Stimulated activated CD4-positive, alpha-beta T cell treated with anti-CD3 and anti-CD28 coated beads, Interleukin-2, amount 100 ng/mL, for 4 hours (primary cell): ENCODE results near the gene RAI1.
A peak's percentile ranks its signal among the peaks of the same experiment; 100 is the strongest.
"Not testable (repeated sequence)": the region's sequence is repeated elsewhere in the genome, so short reads cannot be mapped to it uniquely, and the experiment has no call there.

Experiments used
- DNase-seq: peaks from one replicate; pipeline ENCODE4 v3.0.0-alpha.2; 2020; ENCODE audit warnings: low read depth

The RAI1 gene, protein sequence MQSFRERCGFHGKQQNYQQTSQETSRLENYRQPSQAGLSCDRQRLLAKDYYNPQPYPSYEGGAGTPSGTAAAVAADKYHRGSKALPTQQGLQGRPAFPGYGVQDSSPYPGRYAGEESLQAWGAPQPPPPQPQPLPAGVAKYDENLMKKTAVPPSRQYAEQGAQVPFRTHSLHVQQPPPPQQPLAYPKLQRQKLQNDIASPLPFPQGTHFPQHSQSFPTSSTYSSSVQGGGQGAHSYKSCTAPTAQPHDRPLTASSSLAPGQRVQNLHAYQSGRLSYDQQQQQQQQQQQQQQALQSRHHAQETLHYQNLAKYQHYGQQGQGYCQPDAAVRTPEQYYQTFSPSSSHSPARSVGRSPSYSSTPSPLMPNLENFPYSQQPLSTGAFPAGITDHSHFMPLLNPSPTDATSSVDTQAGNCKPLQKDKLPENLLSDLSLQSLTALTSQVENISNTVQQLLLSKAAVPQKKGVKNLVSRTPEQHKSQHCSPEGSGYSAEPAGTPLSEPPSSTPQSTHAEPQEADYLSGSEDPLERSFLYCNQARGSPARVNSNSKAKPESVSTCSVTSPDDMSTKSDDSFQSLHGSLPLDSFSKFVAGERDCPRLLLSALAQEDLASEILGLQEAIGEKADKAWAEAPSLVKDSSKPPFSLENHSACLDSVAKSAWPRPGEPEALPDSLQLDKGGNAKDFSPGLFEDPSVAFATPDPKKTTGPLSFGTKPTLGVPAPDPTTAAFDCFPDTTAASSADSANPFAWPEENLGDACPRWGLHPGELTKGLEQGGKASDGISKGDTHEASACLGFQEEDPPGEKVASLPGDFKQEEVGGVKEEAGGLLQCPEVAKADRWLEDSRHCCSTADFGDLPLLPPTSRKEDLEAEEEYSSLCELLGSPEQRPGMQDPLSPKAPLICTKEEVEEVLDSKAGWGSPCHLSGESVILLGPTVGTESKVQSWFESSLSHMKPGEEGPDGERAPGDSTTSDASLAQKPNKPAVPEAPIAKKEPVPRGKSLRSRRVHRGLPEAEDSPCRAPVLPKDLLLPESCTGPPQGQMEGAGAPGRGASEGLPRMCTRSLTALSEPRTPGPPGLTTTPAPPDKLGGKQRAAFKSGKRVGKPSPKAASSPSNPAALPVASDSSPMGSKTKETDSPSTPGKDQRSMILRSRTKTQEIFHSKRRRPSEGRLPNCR (N-terminal part only)

DNA sequence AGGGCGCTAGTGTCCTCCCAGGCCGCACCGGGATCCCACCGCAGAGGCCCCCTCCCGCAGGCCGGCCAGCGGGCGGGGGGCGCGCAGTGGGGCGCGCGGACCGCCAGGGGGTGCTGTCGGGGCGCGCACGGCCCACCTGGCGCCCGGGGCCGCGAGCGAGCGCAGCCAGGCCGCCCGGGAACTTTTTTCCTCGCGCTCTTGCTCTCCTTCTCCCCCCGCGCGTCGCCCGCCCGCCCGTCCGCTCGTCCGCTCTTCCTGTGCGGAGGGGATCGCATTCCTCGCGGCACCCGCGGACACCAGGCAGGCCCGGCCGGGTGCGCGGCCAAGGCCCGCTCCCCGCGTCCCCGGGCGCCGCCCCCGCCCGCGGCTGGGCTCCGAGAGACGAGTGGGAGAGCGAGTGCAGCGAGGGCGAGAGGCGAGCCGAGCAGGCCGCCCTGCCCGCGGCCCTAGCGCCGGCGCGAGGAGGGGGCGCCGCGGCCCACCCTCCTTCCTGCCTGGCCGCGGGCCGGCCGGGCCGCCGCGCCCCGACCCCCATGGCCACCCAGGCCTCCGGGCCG lies at the start of gene RAI1:
RAI1 (plus strand) TSS at position 272 of the 557 bp plus-strand sequence. CDS start 111,491 bp downstream, outside the sequence.
- DNase-seq, result peak; percentile 63

DNA sequence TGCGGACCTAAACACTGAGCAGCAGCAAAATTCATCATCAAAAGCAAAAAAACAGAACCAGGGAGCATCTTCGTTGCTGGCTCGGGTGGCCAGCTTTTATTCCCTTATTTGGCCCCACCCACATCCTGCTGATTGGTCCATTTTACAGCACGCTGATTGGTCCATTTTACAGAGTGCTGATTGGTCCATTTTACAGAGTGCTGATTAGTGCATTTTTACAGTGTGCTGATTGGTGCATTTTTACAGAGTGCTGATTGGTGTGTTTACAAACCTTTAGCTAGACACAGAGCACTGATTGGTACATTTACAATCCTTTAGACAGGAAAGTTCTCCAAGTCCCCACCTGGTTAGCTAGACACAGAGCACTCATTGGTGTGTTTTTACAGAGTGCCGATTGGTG lies 48.6 kb upstream of the RAI1 start:
- not testable (repeated sequence) for DNase-seq

GRCh38 chr17:17633310-17633709 lies 47.9 kb upstream of the RAI1 start:
- DNase-seq, result no peak

DNA sequence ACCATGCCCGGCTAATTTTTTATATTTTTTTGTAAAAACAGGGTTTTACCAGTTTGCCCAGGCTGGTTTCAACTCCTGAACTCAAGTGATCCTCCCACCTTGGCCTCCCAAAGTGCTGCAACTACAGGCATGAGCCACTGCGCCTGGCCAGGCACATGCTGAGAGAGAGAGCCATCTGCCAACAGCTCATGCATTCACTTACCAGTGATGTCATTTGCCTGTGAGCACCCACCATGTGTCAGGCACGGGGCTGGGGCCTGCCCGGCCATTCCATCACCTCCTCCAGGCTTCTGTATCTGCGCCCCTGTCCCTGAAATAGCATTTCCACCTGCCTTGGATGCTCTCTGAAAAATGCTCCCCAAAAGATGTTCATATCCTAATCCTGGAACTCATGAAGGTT lies 46.1 kb upstream of the RAI1 start:
- DNase-seq, result no peak

DNA sequence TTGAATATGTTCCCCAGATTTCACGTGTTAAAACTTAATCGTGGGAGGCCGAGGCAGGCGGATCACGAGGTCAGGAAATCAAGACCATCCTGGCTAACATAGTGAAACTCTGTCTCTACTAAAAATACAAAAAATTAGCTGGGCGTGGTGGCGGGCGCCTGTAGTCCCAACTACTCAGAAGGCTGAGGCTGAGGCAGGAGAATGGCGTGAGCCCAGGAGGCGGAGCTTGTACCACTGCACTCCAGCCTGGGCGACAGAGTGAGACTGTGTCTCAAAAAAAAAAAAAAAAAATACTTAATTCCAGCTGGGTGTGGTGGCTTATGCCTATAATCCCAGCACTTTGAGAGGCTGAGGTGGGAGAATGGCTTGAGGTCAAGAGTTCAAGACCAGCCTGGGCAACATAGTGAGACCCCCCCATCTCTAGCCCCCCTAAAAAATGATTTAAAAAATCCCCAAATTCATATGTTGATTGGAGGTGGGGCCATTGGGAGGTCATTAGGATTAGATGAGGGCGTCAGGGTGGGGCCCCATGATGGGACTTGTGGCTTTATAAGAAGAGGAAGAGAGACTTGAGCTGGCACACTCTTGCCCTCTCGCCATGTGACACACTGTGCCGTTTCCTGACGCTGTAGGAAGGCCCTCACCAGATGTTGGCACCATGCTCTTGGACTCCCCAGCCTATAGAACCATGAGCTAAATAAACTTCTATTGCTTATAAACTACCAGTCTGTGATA lies 45.6 kb upstream of the RAI1 start:
- not testable (repeated sequence) for DNase-seq

- DNase-seq, result no peak
Measured at GRCh38 chr17:17636272-17636885, 44.9 kb upstream of the RAI1 start.

GRCh38 chr17:17638467-17638866 lies 42.8 kb upstream of the RAI1 start:
- no peak for DNase-seq

DNA sequence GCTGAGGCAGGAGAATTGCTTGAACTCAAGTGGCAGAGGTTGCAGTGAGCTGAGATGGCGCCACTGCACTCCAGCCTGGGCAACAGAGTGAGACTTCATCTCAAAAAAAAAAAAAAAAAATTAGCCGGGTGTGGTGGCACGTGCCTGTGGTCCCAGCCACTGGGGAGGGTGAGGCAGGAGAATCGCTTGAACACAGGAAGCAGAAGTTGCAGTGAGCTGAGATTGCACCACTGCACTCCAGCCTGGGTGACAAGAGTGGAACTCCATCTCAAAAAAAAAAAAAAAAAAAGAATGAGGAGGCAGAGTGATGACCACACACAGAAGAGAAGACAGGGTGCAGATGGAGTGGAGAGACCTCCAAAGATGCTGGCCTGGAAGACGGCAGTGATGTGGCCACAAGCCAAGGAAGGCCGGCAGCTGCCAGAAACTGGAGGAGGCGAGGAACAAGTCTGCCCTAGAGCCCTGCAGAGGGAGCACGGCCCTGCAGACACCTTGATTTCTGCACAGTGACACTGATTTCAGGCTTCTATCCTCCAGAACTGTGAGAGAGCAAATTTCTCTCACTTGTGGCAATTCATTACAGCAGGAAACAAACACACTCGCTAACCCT lies 41.5 kb upstream of the RAI1 start:
- not testable (repeated sequence) for DNase-seq

- peak; percentile 72 for DNase-seq
Measured at GRCh38 chr17:17641621-17642409, 39.4 kb upstream of the RAI1 start.

DNA sequence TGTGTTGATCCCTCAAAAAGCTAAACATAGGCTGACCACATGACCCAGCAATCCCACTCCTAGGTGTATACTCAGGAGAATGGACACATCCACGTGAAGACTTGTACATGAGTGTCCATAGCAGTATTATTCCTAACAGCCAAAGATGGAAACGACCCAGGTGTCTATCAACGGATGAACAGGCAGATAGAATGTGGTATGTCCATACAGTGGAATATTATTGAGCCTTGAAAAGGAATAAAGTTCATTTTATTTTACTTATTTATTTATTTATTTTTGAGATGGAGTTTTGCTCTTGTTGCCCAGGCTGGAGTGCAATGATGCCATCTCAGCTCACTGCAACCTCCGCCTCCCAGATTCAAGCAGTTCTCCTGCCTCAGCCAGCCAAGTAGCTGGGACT lies 36.1 kb upstream of the RAI1 start:
- not testable (repeated sequence) for DNase-seq

- DNase-seq, result no peak
Measured at GRCh38 chr17:17645961-17646360, 35.3 kb upstream of the RAI1 start.

DNA sequence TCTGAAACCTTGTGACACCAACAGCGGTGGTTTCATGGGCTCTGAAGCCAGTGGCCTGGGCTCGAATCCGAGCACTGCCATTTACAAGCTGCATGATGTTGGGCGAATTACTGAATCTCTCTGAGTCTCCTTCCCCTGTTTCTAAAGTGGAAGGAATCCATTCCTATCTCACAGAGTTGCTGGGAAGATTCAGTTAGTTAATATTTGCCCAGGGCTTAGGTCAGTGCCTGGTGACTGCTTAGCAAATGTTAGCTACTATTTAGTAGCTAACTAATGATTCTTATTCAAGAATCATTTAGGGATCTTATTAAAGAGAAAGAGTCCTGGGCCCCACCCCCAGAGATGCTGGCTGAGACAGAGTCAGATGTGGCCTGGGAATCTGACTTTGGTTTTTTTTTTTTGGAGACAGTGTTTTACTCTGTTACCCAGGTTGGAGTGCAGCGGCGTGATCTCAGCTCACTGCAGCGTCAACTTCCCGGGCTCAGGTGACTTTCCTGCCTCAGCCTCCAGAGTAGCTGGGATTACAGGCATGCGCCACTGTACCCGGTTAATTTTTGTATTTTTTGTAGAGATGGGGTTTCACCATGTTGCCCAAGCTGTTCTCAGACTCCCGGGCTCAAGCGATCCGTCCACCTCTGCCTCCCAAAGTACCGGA lies 33.6 kb upstream of the RAI1 start:
- no peak for DNase-seq

- no peak for DNase-seq
Measured at GRCh38 chr17:17648762-17649161, 32.5 kb upstream of the RAI1 start.

DNA sequence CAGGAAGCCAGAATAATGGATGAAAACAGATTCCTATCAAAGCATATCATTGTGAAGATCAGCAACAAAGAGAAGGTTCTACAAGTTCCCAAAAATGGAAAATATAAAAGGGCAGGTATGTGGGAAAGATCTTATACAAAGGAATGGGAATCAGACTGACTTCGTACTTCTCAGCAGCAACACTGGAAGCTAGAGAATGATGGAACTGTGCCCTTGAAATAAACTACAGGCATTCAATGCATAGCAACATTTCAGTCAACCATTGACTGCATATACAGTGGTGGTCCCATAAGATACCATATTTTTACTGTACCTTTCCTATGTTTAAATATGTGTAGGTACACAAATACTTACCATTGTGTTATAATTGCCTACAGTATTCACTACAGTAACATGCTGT lies 30.3 kb upstream of the RAI1 start:
- DNase-seq, result no peak

GRCh38 chr17:17653343-17653742 lies 27.9 kb upstream of the RAI1 start:
- no peak for DNase-seq

- DNase-seq, result no peak
Measured at GRCh38 chr17:17659340-17659739, 21.9 kb upstream of the RAI1 start.

- no peak for DNase-seq
Measured at GRCh38 chr17:17661134-17661533, 20.1 kb upstream of the RAI1 start.

- no peak for DNase-seq
Measured at GRCh38 chr17:17661834-17662385, 19.3 kb upstream of the RAI1 start.
